ENCODE data around the gene TICAM2. TPM values are rescaled to one million over a fixed set of nuclear protein-coding genes. Genes with fewer than 3 reads are reported as not detected.

Gene TICAM2
- polyA plus RNA-seq, 2 of the 4 experiments (the other 2 are of a cell fraction): 0.34 to 0.77 TPM

DNA sequence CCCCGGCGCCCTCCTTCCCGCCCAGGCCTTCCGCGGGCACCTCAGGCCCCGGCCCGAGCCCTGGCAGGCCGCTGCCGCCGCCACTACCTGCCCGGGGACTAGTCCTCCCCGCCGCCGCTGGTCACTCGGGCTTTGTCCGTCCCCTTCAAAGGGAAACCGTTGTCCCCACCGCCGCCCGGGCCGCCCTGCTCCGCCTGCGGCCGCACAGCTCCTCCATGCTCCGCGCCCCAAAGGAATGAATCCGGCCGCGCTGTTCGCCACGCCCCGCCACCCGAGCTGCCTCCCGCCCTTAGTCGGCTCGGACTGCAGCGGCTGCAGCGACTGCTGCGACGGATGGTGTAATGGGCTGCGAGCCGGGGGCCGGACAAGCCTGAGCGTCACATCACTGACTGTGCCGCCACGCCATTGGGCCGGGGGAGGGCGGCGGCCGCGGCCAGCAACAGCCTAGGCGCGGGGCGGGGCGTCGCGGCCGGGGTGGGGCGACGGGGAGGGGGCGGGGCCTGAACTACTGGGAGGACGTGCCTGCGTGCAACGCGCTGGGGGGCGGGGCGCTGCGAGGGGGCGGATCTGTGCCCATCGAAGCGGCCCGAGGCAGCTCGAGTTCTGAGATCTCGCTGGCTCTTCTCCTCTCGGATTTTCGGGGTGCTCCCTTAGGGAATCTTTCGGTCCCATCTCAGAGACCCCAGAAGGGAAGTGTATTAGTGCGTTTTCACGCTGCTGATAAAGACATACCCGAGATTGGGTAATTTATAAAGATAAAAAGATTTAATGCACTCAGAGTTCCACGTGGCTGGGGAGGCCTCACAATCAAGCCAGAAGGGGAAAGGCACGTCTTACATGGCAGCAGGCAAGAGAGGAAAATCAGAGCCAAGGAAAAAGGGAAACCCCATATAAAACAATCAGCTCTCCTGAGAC, 57.6 kb downstream of the TICAM2 start, which contains the start of gene FEM1C (continued):
- TF ChIP-seq, protein P1, sequence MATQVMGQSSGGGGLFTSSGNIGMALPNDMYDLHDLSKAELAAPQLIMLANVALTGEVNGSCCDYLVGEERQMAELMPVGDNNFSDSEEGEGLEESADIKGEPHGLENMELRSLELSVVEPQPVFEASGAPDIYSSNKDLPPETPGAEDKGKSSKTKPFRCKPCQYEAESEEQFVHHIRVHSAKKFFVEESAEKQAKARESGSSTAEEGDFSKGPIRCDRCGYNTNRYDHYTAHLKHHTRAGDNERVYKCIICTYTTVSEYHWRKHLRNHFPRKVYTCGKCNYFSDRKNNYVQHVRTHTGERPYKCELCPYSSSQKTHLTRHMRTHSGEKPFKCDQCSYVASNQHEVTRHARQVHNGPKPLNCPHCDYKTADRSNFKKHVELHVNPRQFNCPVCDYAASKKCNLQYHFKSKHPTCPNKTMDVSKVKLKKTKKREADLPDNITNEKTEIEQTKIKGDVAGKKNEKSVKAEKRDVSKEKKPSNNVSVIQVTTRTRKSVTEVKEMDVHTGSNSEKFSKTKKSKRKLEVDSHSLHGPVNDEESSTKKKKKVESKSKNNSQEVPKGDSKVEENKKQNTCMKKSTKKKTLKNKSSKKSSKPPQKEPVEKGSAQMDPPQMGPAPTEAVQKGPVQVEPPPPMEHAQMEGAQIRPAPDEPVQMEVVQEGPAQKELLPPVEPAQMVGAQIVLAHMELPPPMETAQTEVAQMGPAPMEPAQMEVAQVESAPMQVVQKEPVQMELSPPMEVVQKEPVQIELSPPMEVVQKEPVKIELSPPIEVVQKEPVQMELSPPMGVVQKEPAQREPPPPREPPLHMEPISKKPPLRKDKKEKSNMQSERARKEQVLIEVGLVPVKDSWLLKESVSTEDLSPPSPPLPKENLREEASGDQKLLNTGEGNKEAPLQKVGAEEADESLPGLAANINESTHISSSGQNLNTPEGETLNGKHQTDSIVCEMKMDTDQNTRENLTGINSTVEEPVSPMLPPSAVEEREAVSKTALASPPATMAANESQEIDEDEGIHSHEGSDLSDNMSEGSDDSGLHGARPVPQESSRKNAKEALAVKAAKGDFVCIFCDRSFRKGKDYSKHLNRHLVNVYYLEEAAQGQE (IDR thresholded peaks at IDR 0.05): 0 out of 2 replicates have a peak, but pooled peaks have one; percentile 4
- peak; percentile 94 for TF ChIP-seq ZFP36 (IDR thresholded peaks at IDR 0.05; ENCODE audit: borderline replicate concordance, partially characterized antibody)
- TF ChIP-seq JUN (IDR thresholded peaks at IDR 0.05): peak; percentile 32 to 89; a peak in 4 of 5 replicates
- TF ChIP-seq RARB (CRISPR knock-in tag; IDR thresholded peaks at IDR 0.05): no peak
- TF ChIP-seq, protein P2, sequence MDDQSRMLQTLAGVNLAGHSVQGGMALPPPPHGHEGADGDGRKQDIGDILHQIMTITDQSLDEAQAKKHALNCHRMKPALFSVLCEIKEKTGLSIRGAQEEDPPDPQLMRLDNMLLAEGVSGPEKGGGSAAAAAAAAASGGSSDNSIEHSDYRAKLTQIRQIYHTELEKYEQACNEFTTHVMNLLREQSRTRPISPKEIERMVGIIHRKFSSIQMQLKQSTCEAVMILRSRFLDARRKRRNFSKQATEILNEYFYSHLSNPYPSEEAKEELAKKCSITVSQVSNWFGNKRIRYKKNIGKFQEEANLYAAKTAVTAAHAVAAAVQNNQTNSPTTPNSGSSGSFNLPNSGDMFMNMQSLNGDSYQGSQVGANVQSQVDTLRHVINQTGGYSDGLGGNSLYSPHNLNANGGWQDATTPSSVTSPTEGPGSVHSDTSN (IDR thresholded peaks at IDR 0.05): 0 out of 2 replicates have a peak, but pooled peaks have one; percentile 14
- TF ChIP-seq PHF8 (IDR thresholded peaks at IDR 0.05; ENCODE audit: borderline replicate concordance, low read depth): peak; percentile 98
- no peak for TF ChIP-seq KDM5A (IDR thresholded peaks at IDR 0.05)
- peak; percentile 40; the same call in 1 of the 2 replicates for TF ChIP-seq MYC (IDR thresholded peaks at IDR 0.05; ENCODE audit: borderline replicate concordance, low read length)
- TF ChIP-seq FOXS1 (CRISPR knock-in tag; IDR thresholded peaks at IDR 0.05): 0 out of 2 replicates have a peak, but pooled peaks have one; percentile 19
- TF ChIP-seq KDM1A (IDR thresholded peaks at IDR 0.05; ENCODE audit: low read depth): no peak
- TF ChIP-seq ZC3H11A (IDR thresholded peaks at IDR 0.05): no peak
- TF ChIP-seq POLR2A (IDR thresholded peaks at IDR 0.05; ENCODE audit: low read length): peak; percentile 91
- TF ChIP-seq, protein P3, sequence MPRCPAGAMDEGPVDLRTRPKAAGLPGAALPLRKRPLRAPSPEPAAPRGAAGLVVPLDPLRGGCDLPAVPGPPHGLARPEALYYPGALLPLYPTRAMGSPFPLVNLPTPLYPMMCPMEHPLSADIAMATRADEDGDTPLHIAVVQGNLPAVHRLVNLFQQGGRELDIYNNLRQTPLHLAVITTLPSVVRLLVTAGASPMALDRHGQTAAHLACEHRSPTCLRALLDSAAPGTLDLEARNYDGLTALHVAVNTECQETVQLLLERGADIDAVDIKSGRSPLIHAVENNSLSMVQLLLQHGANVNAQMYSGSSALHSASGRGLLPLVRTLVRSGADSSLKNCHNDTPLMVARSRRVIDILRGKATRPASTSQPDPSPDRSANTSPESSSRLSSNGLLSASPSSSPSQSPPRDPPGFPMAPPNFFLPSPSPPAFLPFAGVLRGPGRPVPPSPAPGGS (IDR thresholded peaks at IDR 0.05): peak; percentile 77; the same call in 1 of the 3 replicates
- TF ChIP-seq, protein P4, sequence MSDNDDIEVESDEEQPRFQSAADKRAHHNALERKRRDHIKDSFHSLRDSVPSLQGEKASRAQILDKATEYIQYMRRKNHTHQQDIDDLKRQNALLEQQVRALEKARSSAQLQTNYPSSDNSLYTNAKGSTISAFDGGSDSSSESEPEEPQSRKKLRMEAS (IDR thresholded peaks at IDR 0.05): peak; percentile 84

DNA sequence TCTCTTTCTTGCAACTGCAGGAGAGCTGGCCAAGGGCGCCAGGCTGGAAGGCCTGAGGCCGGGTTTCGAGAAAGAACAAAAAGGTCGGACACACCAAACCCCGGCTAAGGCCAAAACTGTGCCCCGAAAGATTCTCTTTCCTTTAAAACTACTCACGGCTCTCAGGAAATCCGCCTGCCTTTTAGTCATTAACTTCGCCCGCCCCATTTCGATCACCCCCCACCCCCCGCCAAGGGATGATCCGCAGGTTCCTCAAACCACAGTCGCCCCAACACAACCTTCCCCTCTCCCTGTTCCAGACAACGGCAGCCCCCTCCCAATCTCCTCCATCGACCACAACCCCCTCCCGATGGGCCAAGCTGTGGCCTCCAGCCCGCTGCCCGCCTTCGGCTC, 58.2 kb downstream of the TICAM2 start:
- peak overlapping the region; percentile 77 for H3K4me2 ChIP-seq
- ChIA-PET CTCF (interaction anchor here (1.2 to 3.6 kb wide), 6 partner anchors 26 to 235 kb away, joined by 5 to 16 read pairs (median 6); no protein-coding TSS in a partner anchor), POLR2A (interaction anchor here (0.6 to 2.5 kb wide), 17 partner anchors 10 to 248 kb away, joined by 3 to 12 read pairs (median 6); partner anchors contain the start of gene CCDC112)
- H3K4me3 ChIP-seq: peak overlapping the region; percentile 82
- DNase-seq (ENCODE audit: low read depth in 1 of 2, low spot score in 1 of 2) (peak in 1 of 2 experiments; percentile 23), ATAC-seq (peak in 1 of 2 experiments; percentile 48; a peak in 5 of 6 replicates), FAIRE-seq (no peak)
- TF ChIP-seq EP300 (IDR thresholded peaks at IDR 0.05) (no peak), ZNF302 (CRISPR knock-in tag; IDR thresholded peaks at IDR 0.05) (no peak), CHD2 (IDR thresholded peaks at IDR 0.05; ENCODE audit: low read length, partially characterized antibody) (no peak), EHF (CRISPR knock-in tag; IDR thresholded peaks at IDR 0.05) (no peak), HOXB13 (CRISPR knock-in tag; IDR thresholded peaks at IDR 0.05; ENCODE audit: low read depth) (no peak)
- TF ChIP-seq, protein P5, sequence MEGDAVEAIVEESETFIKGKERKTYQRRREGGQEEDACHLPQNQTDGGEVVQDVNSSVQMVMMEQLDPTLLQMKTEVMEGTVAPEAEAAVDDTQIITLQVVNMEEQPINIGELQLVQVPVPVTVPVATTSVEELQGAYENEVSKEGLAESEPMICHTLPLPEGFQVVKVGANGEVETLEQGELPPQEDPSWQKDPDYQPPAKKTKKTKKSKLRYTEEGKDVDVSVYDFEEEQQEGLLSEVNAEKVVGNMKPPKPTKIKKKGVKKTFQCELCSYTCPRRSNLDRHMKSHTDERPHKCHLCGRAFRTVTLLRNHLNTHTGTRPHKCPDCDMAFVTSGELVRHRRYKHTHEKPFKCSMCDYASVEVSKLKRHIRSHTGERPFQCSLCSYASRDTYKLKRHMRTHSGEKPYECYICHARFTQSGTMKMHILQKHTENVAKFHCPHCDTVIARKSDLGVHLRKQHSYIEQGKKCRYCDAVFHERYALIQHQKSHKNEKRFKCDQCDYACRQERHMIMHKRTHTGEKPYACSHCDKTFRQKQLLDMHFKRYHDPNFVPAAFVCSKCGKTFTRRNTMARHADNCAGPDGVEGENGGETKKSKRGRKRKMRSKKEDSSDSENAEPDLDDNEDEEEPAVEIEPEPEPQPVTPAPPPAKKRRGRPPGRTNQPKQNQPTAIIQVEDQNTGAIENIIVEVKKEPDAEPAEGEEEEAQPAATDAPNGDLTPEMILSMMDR (IDR thresholded peaks at IDR 0.05): no peak
- H3K9me3 ChIP-seq: peaks cover 9% of the 10 kb centered on the region; the same call in 1 of the 3 replicates
- H3K27ac ChIP-seq: peak overlapping the region; percentile 94 to 96
- 2% methylated on average over 11 of the region's 20 CpGs for WGBS (ENCODE audit: missing lambda C conversion rate)
- peaks cover 30% of the 10 kb centered on the region; the same call in 2 of the 3 replicates for H3K4me1 ChIP-seq

Data from A549 (cell line).